ENCODE measurements around the gene SPOUT1. TPM values are rescaled to one million over a fixed set of nuclear protein-coding genes. Genes with fewer than 3 reads are reported as not detected.
"Not testable (repeated sequence)": the region's sequence is repeated elsewhere in the genome, so short reads cannot be mapped to it uniquely, and the experiment has no call there.

SPOUT1 gene
- total and polyA plus RNA-seq, 2 donors (not counting 1 experiment from before 2014, with no cell fraction given) = 7.4 to 9.0 TPM

GRCh38 chr9:128798896-128799295 is 30.7 kb downstream of the SPOUT1 start:
- TF ChIP-seq, protein P1, sequence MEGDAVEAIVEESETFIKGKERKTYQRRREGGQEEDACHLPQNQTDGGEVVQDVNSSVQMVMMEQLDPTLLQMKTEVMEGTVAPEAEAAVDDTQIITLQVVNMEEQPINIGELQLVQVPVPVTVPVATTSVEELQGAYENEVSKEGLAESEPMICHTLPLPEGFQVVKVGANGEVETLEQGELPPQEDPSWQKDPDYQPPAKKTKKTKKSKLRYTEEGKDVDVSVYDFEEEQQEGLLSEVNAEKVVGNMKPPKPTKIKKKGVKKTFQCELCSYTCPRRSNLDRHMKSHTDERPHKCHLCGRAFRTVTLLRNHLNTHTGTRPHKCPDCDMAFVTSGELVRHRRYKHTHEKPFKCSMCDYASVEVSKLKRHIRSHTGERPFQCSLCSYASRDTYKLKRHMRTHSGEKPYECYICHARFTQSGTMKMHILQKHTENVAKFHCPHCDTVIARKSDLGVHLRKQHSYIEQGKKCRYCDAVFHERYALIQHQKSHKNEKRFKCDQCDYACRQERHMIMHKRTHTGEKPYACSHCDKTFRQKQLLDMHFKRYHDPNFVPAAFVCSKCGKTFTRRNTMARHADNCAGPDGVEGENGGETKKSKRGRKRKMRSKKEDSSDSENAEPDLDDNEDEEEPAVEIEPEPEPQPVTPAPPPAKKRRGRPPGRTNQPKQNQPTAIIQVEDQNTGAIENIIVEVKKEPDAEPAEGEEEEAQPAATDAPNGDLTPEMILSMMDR (conservative IDR thresholded peaks at IDR 0.05 in 1 of 2, IDR thresholded peaks at IDR 0.05 in 1 of 2; ENCODE audit: low read depth in 1 of 2, low read length in 2 of 2) = no peak
- TF ChIP-seq EZH2 (IDR thresholded peaks at IDR 0.05; ENCODE audit: low read length, missing control alignments) = no peak
- H3K9me3 ChIP-seq (ENCODE audit: control insufficient read depth, insufficient read depth, low read depth, low read length) = no peaks in the 10 kb centered on the region
- H3K27me3 ChIP-seq (ENCODE audit: control insufficient read depth, insufficient read depth, low read length) = no peaks in the 10 kb centered on the region
- H2AFZ ChIP-seq (ENCODE audit: low read length) = no peak overlapping the region
- no peaks in the 10 kb centered on the region for H3K4me1 ChIP-seq (ENCODE audit: control insufficient read depth, extremely low read depth, insufficient read depth, low read length)
- H4K20me1 ChIP-seq (ENCODE audit: control insufficient read depth, extremely low read depth, insufficient read depth, low read length) = no peaks in the 10 kb centered on the region
- H3K27ac ChIP-seq (ENCODE audit: insufficient read depth, low read length) = no peak overlapping the region
- no peak overlapping the region for H3K4me2 ChIP-seq (ENCODE audit: extremely low read depth, insufficient read depth, low read length)
- peaks cover 16% of the 10 kb centered on the region for H3K36me3 ChIP-seq (ENCODE audit: control insufficient read depth, insufficient read depth, low read length)
- DNase-seq (ENCODE audit: low read depth in 2 of 2) = no peak
- no peak overlapping the region for H3K9ac ChIP-seq (ENCODE audit: insufficient read depth, low read length)
- no peak overlapping the region for H3K4me3 ChIP-seq (replicated peaks in 1 of 4; ENCODE audit: control extremely low read depth in 1 of 4, insufficient read depth in 1 of 4, low read depth in 3 of 4, low read length in 4 of 4)
- no peaks in the 10 kb centered on the region for H3K79me2 ChIP-seq (ENCODE audit: control insufficient read depth, insufficient read depth, low read length)

DNA sequence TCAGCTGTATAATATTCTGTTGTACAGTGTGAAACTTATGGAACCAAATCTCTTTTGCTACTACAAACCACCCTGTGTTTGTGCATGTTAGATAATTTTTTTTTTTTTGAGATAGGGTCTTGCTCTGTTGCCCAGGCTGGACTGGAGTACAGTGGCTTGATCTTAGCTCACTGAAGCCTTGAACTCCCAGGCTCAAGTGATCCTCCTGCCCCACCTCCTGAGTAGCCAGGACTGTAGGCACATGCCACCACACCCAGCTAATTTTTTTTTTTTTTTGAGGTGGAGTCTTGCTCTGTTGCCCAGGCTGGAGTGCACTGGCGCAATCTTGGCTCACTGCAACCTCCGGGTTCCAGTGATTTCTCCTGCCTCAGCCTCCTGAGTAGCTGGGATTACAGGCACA is 34.6 kb downstream of the SPOUT1 start:
- H3K9me3 ChIP-seq (ENCODE audit: control insufficient read depth, insufficient read depth, low read depth, low read length); H3K79me2 ChIP-seq (ENCODE audit: control insufficient read depth, insufficient read depth, low read length); H3K27me3 ChIP-seq (ENCODE audit: control insufficient read depth, insufficient read depth, low read length); H3K4me1 ChIP-seq (ENCODE audit: control insufficient read depth, extremely low read depth, insufficient read depth, low read length); H2AFZ ChIP-seq (ENCODE audit: low read length); H3K9ac ChIP-seq (ENCODE audit: insufficient read depth, low read length); H3K4me3 ChIP-seq (replicated peaks in 1 of 4; ENCODE audit: control extremely low read depth in 1 of 4, insufficient read depth in 1 of 4, low read depth in 3 of 4, low read length in 4 of 4); H4K20me1 ChIP-seq (ENCODE audit: control insufficient read depth, extremely low read depth, insufficient read depth, low read length); DNase-seq (ENCODE audit: low read depth in 2 of 2); H3K27ac ChIP-seq (ENCODE audit: insufficient read depth, low read length); H3K4me2 ChIP-seq (ENCODE audit: extremely low read depth, insufficient read depth, low read length): not testable (repeated sequence)
- peaks cover 25% of the 10 kb centered on the region for H3K36me3 ChIP-seq (ENCODE audit: control insufficient read depth, insufficient read depth, low read length)

- H3K79me2 ChIP-seq (ENCODE audit: control insufficient read depth, insufficient read depth, low read length) = peaks cover 6% of the 10 kb centered on the region
- H4K20me1 ChIP-seq (ENCODE audit: control insufficient read depth, extremely low read depth, insufficient read depth, low read length) = no peaks in the 10 kb centered on the region
- no peak for DNase-seq (ENCODE audit: low read depth in 2 of 2)
- H3K9ac ChIP-seq (ENCODE audit: insufficient read depth, low read length) = no peak overlapping the region
- no peaks in the 10 kb centered on the region for H3K4me1 ChIP-seq (ENCODE audit: control insufficient read depth, extremely low read depth, insufficient read depth, low read length)
- no peak overlapping the region for H3K27ac ChIP-seq (ENCODE audit: insufficient read depth, low read length)
- H3K27me3 ChIP-seq (ENCODE audit: control insufficient read depth, insufficient read depth, low read length) = no peaks in the 10 kb centered on the region
- no peak overlapping the region for H2AFZ ChIP-seq (ENCODE audit: low read length)
- peaks cover 17% of the 10 kb centered on the region for H3K36me3 ChIP-seq (ENCODE audit: control insufficient read depth, insufficient read depth, low read length)
- TF ChIP-seq, protein P1 (conservative IDR thresholded peaks at IDR 0.05 in 1 of 2, IDR thresholded peaks at IDR 0.05 in 1 of 2; ENCODE audit: low read depth in 1 of 2, low read length in 2 of 2) = no peak
- no peak for TF ChIP-seq EZH2 (IDR thresholded peaks at IDR 0.05; ENCODE audit: low read length, missing control alignments)
- H3K4me2 ChIP-seq (ENCODE audit: extremely low read depth, insufficient read depth, low read length) = no peak overlapping the region
- H3K9me3 ChIP-seq (ENCODE audit: control insufficient read depth, insufficient read depth, low read depth, low read length) = no peaks in the 10 kb centered on the region
- no peak overlapping the region for H3K4me3 ChIP-seq (replicated peaks in 1 of 4; ENCODE audit: control extremely low read depth in 1 of 4, insufficient read depth in 1 of 4, low read depth in 3 of 4, low read length in 4 of 4)
Observed at GRCh38 chr9:128792978-128793686, 36.5 kb downstream of the SPOUT1 start.

All from fibroblast of lung (primary cell).